Mononuclear cell (primary cell): ENCODE results near the gene CCL28. TPM values are rescaled to one million over a fixed set of nuclear protein-coding genes. Genes with fewer than 3 reads are reported as not detected.
"Not testable (repeated sequence)": the region's sequence is repeated elsewhere in the genome, so short reads cannot be mapped to it uniquely, and the experiment has no call there.

Experiments used
- H3K27me3 ChIP-seq: 2 replicates; pipeline ENCODE4 v1.6.0; 2011; ENCODE audit warnings: low read length, control low read depth; ENCODE audit not compliant: insufficient read depth
- H3K4me1 ChIP-seq: 2 replicates; pipeline ENCODE4 v1.5.1; 2011; ENCODE audit warnings: mild to moderate bottlenecking, low read length, control low read depth; ENCODE audit not compliant: insufficient read depth
- H3K4me3 ChIP-seq: 2 replicates; pipeline ENCODE4 v1.5.1; 2011; ENCODE audit warnings: mild to moderate bottlenecking, low read length, moderate library complexity
- H3K9me3 ChIP-seq: 2 replicates; pipeline ENCODE4 v1.5.1; 2011; ENCODE audit warnings: low read depth, mild to moderate bottlenecking, control low read depth, low read length
- total RNA-seq: library from RNA; depleted of rRNA; stranded (reverse); fragments of >200 nt; gene quantifications from one replicate; pipeline ENCODE4 v1.2.3, GENCODE V29; 2012

The CCL28 gene
- total RNA-seq, 1 donor, result 8.8 TPM

DNA sequence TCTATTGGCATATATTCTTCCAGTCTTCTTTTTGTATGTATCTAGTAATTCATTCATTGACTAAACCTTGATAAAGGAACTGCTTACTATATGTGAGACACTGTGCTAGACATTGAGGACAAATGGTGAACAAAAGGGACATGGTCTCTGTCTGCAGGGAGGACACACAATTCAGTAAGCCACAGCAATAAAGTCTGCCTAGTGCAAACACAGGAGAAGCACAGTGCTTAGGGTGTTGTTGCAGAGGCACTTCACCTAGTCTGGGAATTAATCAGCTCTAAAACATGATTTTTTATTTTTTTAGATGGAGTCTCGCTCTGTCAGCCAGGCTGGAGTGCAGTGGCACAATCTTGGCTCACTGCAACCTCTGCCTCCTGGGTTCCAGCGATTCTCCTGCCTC is 6.4 kb upstream of the CCL28 start:
- no peaks in the 10 kb centered on the region for H3K9me3 ChIP-seq
- H3K4me1 ChIP-seq, result no peaks in the 10 kb centered on the region
- H3K4me3 ChIP-seq, result no peak overlapping the region
- H3K27me3 ChIP-seq, result no peaks in the 10 kb centered on the region

- Histone ChIP-seq H3K4me3 (no peak overlapping the region), H3K27me3 (no peaks in the 10 kb centered on the region), H3K4me1 (no peaks in the 10 kb centered on the region), H3K9me3 (no peaks in the 10 kb centered on the region)
These were observed 4.7 kb upstream of the CCL28 start for GRCh38 chr5:43416803-43417394.

- Histone ChIP-seq H3K4me1 (no peaks in the 10 kb centered on the region), H3K9me3 (no peaks in the 10 kb centered on the region), H3K27me3 (no peaks in the 10 kb centered on the region), H3K4me3 (no peak overlapping the region)
These were observed 4.0 kb upstream of the CCL28 start for GRCh38 chr5:43415935-43416802.

DNA sequence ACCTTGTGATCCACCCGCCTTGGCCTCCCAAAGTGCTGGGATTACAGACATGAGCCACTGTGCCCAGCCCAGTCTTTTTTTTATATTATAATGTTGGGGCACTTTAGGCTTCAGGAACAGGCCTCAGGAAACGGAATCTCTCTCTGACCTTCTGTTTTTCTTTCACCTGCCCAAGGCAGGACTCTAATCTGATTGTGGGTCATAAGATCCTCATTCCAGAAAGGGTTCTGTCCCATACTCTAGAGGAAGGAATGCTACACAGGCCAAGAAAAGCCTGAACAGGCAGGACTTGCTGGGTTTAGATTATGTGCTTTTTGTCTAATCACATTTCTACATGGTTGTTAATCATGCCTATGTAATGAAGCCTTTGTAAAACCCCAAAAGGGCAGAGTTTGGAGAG is 1.8 kb upstream of the CCL28 start:
- H3K27me3 ChIP-seq, result no peaks in the 10 kb centered on the region
- no peak overlapping the region for H3K4me3 ChIP-seq
- no peaks in the 10 kb centered on the region for H3K4me1 ChIP-seq
- H3K9me3 ChIP-seq, result no peaks in the 10 kb centered on the region

DNA sequence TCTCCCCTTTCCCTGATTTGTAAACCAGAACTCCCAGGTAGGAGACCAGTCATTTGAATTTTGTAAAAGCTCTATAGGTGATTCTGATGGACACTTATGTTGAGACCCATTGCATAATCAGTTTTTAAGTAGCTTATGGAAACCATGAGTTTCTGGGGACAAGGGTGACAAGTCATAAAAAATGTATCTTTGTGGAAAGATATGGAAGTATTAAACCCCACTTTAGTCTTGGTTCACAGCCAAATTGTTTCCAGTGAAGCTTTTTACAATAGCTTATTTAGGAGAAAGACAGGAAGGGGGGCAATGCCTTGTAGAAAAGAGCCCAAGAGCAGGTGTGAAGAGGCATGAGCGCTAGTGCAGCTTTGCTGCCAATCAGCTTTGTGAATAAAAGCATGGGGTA is 453 bp upstream of the CCL28 start:
- H3K4me1 ChIP-seq, result no peaks in the 10 kb centered on the region
- H3K9me3 ChIP-seq, result no peaks in the 10 kb centered on the region
- H3K27me3 ChIP-seq, result no peaks in the 10 kb centered on the region
- no peak overlapping the region for H3K4me3 ChIP-seq

DNA sequence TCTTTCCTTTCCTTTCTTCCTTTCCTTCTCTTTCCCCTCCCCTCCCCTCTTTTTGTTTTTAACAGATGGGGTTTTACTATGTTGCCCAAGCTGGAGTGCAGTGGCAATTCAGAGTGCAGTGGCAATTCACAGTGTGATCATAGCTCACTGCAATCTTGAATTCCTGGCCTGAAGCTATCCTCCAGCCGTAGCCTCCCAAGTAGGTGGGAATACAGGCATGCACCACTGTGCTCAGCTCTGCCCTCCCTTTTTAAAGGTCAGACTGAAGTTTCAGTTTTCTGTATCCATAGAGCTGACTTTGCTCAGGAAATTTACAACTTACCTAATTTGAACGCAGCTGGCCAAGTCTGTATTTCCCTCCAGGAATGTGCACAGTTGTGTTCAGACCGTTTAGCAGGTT is 696 bp downstream of the CCL28 start:
- Histone ChIP-seq H3K4me1 (no peaks in the 10 kb centered on the region), H3K27me3 (no peaks in the 10 kb centered on the region), H3K9me3 (no peaks in the 10 kb centered on the region), H3K4me3 (no peak overlapping the region)

- no peaks in the 10 kb centered on the region for H3K27me3 ChIP-seq
- H3K4me3 ChIP-seq, result no peak overlapping the region
- no peaks in the 10 kb centered on the region for H3K9me3 ChIP-seq
These were observed 1.8 kb downstream of the CCL28 start for GRCh38 chr5:43410414-43410813.

GRCh38 chr5:43409809-43410271 is 2.4 kb downstream of the CCL28 start:
- Histone ChIP-seq H3K4me1 (no peaks in the 10 kb centered on the region), H3K27me3 (no peaks in the 10 kb centered on the region), H3K9me3 (no peaks in the 10 kb centered on the region), H3K4me3 (no peak overlapping the region)

More at GRCh38 chr5:43410414-43410813, 1.8 kb downstream of the CCL28 start:
- no peaks in the 10 kb centered on the region for H3K4me1 ChIP-seq

DNA sequence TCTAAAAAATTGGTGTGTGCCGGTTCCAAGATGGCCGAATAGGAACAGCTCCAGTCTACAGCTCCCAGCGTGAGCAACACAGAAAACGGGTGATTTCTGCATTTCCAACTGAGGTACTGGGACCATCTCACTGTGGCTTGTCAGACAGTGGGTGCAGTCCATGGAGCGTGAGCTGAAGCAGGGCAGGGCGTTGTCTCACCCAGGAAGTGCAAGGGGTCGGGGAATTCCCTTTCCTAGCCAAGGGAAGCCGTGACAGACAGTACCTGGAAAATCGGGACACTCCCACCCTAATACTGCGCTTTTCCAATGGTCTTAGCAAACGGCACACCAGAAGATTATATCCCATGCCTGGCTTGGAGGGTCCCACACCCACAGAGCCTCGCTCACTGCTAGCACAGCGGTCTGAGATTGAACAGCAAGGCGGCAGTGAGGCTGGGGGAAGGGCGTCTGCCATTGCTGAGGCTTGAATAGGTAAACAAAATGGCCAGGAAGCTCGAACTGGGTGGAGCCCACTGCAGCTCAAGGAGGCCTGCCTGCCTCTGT is 9.6 kb downstream of the CCL28 start:
- not testable (repeated sequence) for H3K27me3 ChIP-seq, H3K9me3 ChIP-seq, H3K4me3 ChIP-seq, H3K4me1 ChIP-seq

- Histone ChIP-seq H3K9me3 (no peaks in the 10 kb centered on the region), H3K27me3 (no peaks in the 10 kb centered on the region), H3K4me1 (peaks cover 7% of the 10 kb centered on the region), H3K4me3 (no peak overlapping the region)
These were observed 10.4 kb downstream of the CCL28 start for GRCh38 chr5:43401827-43402226.

GRCh38 chr5:43400082-43400481 is 12.1 kb downstream of the CCL28 start:
- H3K27me3 ChIP-seq, result no peaks in the 10 kb centered on the region
- peaks cover 12% of the 10 kb centered on the region for H3K4me1 ChIP-seq
- no peaks in the 10 kb centered on the region for H3K9me3 ChIP-seq
- no peak overlapping the region for H3K4me3 ChIP-seq

DNA sequence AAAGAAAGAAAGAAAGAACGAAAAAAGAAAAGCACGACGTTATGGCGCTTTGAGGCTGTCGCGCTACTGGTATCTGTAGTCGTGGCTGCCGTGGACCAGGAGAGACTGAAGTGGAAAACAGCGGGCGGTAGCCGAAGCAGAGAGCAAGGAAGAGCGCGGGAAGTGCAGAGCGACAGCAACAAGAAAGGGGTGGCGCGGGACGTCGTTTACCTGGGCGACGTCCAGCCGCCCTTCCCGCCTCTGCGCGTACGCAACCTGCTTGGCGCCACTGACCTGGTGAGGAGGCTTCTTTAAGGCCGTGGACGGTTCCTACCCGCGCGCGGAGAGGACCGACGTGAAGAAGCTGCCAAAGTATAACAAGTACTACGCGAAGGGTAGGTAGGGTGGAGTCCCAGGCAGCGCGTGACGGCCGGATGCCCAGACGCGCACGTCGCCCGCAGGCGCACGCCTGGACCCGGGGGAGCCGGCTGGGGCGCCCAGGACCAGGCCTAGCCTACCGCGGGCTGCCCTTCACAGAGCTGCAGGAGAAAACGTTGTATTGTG is 15.4 kb downstream of the CCL28 start:
- Histone ChIP-seq H3K4me3 (peak overlapping the region; percentile 65), H3K27me3 (no peaks in the 10 kb centered on the region), H3K9me3 (no peaks in the 10 kb centered on the region), H3K4me1 (peaks cover 12% of the 10 kb centered on the region)

- no peaks in the 10 kb centered on the region for H3K4me1 ChIP-seq
- H3K9me3 ChIP-seq, result no peaks in the 10 kb centered on the region
- H3K27me3 ChIP-seq, result no peaks in the 10 kb centered on the region
- no peak overlapping the region for H3K4me3 ChIP-seq
These were observed 21.7 kb downstream of the CCL28 start for GRCh38 chr5:43390471-43390870.

- no peaks in the 10 kb centered on the region for H3K4me1 ChIP-seq
- H3K9me3 ChIP-seq, result no peaks in the 10 kb centered on the region
- no peak overlapping the region for H3K4me3 ChIP-seq
- H3K27me3 ChIP-seq, result no peaks in the 10 kb centered on the region
These were observed 22.4 kb downstream of the CCL28 start for GRCh38 chr5:43389679-43390329.

GRCh38 chr5:43386960-43387362 is 25.2 kb downstream of the CCL28 start:
- no peaks in the 10 kb centered on the region for H3K27me3 ChIP-seq
- no peaks in the 10 kb centered on the region for H3K9me3 ChIP-seq
- H3K4me1 ChIP-seq, result no peaks in the 10 kb centered on the region
- no peak overlapping the region for H3K4me3 ChIP-seq
